Eye (tissue), 1 donor: ENCODE results near the gene CCDC9B.

Experiments used
- DNase-seq: peaks from one replicate; pipeline ENCODE4 v3.0.0-alpha.2; 2015

The CCDC9B gene

GRCh38 chr15:40305281-40305680, 35.5 kb downstream of the CCDC9B start:
- no peak for DNase-seq

DNA sequence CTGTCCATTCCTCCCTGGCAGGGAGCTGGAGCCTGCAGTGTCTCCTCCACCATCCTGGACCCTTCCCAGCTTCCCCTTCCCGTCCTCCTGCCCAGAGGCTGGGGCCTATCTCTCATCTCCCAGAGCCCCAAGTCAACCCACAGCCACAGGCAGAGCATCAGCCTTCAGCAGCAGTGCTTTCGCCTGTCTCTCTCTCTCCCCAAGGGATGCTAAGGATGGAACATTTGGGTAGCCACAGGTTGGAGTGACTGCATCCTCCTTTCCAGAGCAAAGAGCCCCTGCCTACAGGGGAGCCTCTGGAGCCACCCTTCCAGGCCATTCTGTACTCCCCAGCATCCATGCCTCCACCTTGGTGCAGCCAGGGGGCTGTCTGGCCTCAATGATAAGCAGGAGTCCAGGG, 37.2 kb downstream of the CCDC9B start:
- DNase-seq = no peak

- no peak for DNase-seq
These were observed 37.8 kb downstream of the CCDC9B start for GRCh38 chr15:40302981-40303380.

- no peak for DNase-seq
These were observed 38.4 kb downstream of the CCDC9B start for GRCh38 chr15:40302288-40302886.

- DNase-seq = no peak
These were observed 39.1 kb downstream of the CCDC9B start for GRCh38 chr15:40301467-40302179.

GRCh38 chr15:40300771-40301170, 40.0 kb downstream of the CCDC9B start:
- DNase-seq = no peak

GRCh38 chr15:40300367-40300766, 40.4 kb downstream of the CCDC9B start:
- no peak for DNase-seq

- no peak for DNase-seq
These were observed 42.4 kb downstream of the CCDC9B start for GRCh38 chr15:40298216-40298935.

- DNase-seq = no peak
These were observed 43.4 kb downstream of the CCDC9B start for GRCh38 chr15:40297356-40297755.

DNA sequence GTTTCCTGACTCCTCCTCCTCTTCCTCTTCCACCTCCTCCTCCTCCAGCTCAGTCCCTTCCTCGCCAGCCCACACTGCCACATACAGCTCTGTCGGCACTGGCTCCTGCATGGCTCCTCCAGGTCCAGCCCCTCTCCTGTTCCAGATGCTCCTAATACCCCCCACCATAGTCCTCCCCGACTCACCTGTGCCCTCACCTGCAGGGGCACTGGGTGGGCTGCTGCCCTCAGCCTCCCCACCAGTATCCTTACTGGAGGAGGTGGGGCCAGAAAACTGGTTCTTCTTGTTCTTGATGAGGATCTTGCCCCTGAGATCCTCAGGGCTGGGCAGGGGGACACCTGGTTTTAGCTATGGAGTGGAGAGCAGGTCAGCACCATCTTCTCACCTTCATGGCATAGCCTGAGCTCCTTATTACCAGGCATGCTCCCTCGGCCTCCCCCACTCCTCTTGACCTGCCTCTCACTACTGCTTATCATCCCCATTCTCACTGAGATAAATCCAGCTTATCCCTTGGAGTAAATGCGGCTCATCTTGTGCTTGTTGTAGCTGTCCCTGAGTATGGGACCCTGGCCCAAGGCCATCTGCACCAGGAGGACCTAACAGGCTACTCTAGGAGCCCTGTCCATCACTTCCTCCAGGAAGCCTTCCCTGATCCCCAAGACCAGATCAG, 44.0 kb downstream of the CCDC9B start:
- no peak for DNase-seq

DNA sequence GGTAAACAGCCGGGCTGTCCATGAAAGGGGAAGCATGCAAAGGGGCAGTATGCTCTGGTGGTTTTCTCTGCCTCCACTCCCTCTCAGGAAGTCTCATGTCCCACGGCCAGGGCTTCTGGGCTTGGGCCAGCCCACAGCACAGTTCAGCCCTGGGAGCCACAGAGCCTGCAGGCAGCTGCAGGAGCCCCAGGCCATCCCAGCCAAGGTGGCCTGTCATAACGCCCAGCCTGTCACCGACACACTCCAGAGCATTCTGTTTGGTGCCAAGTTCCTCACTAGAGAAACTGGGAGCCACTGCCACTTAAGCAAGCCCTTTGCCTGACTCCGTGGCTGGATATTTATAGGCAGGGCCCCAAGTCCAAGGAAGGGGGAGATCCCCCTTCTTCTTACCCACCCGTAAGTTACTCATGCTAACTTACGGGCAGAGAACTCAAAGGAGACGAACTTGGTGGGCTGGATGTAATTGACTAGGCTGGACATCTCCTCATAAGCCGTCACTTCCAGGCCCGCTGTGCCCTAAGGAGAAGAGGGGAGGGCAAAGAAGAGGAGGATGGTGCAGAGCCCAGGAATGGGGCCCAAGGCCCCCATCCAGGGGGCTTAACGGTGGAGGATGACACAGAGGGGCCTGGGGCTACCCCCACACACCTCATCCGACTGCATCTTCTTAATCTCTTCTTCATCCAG, 44.7 kb downstream of the CCDC9B start:
- no peak for DNase-seq

GRCh38 chr15:40295297-40295696, 45.4 kb downstream of the CCDC9B start:
- no peak for DNase-seq

- peak; percentile 88 for DNase-seq
These were observed 46.5 kb downstream of the CCDC9B start for GRCh38 chr15:40293905-40294895.

DNA sequence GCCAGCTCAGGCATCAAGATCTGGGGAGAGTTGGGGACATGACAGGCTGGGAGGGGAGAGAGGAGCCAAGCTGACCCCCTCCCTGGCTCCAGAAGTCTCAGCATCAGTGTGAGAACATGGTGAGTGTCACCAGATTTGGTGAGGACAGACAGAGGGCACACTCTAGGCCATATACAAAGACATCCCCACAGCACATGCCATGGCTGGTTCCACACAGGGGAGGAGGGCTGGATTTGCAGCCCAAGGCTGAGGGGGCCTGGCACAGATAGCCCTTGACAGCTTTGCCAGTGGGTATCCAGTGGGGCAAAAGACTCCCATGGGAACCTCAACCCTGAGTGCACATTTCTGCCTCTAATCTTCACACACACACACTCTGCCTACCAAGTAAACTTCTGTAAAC, 47.7 kb downstream of the CCDC9B start:
- no peak for DNase-seq

DNA sequence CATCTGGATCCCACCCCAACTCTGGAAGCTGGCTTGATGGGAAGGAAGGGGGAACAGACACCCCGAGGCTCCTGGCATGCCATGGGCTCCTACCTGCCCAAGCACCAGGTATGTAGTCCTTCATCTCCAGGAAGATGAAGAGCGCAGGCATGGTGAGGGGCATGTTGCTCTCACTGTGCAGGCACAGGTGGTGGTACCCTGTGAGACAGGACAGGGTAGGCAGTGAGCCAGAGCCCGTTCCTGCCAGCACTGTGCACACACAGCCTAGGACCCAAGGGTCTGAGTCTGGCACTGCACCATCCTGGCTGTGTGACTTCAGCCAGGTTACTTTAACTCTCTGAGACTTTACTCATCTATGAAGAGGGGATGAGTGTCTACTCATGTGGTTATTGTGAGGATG, 48.5 kb downstream of the CCDC9B start:
- DNase-seq = no peak

DNA sequence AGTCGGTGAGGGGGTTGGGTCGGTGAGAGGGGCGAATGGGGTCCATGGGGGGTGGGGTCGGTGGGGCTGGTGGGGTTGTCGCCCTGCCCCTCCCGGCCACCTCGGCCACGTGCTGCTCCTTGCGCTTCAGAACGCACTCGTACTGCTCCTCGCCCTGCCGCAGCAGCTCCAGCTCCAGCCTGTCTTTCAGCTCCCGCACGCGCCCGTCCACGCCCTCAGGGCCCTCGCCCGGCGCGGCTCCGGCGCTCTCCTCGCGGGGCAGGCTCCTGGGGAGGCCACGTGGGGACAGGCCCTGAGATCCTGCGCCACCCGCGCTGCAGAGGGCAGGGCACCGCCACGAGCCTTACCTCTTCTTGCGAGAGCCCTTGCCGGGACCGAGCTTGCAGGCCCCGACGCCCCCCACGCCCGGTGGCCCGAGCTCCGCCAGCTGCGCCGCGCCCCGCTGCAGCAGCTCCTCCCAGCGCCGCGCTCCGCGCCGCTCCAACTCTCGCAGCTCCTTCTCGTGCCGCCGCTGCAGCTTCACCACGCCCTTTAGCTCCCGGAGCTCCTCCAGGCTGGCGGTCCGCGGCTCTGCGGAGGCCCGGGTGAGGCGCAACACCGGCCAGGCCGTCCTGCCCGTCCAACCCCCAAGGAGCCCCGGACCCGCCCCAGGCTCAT, 49.7 kb downstream of the CCDC9B start:
- DNase-seq = peak; percentile 87

DNA sequence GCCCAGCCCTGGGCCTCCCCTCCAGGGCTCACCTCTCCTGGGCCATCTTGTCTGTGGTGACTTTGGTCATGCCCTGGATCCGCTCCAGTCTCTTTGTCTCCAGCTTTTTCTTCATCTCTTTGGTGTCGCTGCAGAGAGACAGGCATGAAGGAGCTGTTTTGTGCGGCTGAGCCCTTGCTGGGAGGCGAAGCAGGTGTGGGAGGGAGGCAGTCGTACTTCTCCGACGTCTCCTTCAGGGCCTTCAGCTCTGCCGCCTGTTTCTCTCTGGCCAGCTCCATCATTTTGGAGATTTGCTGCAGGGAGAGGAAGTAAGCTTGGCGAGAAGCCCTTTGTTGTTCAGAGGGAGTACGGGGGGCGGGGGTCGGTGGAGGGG, 50.2 kb downstream of the CCDC9B start:
- no peak for DNase-seq

- no peak for DNase-seq
These were observed 51.5 kb downstream of the CCDC9B start for GRCh38 chr15:40289140-40289775.

GRCh38 chr15:40287968-40288367, 52.8 kb downstream of the CCDC9B start:
- DNase-seq = no peak

DNA sequence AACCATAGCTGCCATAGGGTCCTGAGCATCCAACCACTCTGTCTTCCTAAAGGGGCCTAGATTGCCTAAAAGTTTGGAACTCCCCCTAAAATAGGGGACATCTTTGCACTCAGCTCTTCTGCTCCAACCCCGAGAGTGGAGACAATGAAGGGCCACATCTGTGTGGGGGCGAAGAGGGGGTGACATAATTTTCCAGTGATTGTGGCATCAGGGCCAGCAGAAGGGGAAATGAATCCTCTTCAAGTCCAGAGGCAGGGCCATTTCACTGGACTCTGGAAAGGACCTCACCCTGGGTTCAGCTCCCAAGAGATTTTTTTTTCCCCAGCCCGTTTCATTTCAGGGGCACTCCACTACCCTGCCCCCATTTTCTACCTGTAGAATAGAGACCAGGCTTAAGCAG, 53.2 kb downstream of the CCDC9B start:
- DNase-seq = no peak

DNA sequence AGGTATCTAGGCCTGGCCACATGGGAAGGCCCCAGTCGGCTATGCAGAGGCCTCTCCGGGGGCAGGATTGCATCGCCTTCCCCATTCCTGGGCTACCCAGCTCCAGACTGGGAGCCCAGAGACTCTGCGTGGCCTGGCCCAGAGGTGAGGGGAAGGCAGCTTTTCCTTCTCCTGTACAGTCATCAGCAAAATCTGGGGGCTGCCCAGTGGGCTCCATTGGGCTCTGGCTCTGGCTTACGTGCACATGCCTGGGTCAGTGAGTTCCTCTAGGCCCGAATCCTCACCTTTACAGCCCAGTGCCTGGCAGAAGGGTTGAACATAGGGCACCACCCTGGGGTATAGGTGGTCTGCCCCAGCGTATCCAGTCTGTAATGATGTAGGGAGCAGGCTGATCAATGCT, 53.9 kb downstream of the CCDC9B start:
- no peak for DNase-seq
